WTC11 (cell line): ENCODE data around the gene ARIH2. TPM values are rescaled to one million over a fixed set of nuclear protein-coding genes. Genes with fewer than 3 reads are reported as not detected.

Source experiments
- ATAC-seq: fragments of 200-7000 bp; cut with Tn5 transposase; 2 replicates; pipeline ENCODE4 v1.10.0; 2021; ENCODE audit warnings: mild to moderate bottlenecking, moderate library complexity
- CTCF ChIA-PET: fragments of 300-600 bp; sonication (Branson Sonifier 250); formaldehyde crosslinking; loops from one replicate; lab custom pipeline; 2021; ENCODE audit warnings: antibody characterized with exemption; lab: Charles Lee
- POLR2A ChIA-PET: fragments of 350-600 bp; sonication (Branson Sonifier 250); formaldehyde crosslinking; loops from one replicate; lab custom pipeline; 2021; ENCODE audit warnings: antibody characterized with exemption; lab: Charles Lee
- DNase-seq: peaks from one replicate; pipeline ENCODE4 v3.0.0; 2021; ENCODE audit warnings: low spot score
- H3K27ac Mint-ChIP-seq: 2 replicates; pipeline ENCODE4 v1.8.0; 2021; ENCODE audit warnings: mixed read lengths
- H3K27me3 Mint-ChIP-seq: 2 replicates; pipeline ENCODE4 v1.8.0; 2021; ENCODE audit warnings: low read depth, mild to moderate bottlenecking, moderate library complexity, mixed read lengths
- H3K36me3 Mint-ChIP-seq: 2 replicates; pipeline ENCODE4 v1.8.0; 2021; ENCODE audit warnings: mixed read lengths
- H3K4me1 Mint-ChIP-seq: 2 replicates; pipeline ENCODE4 v1.8.0; 2022; ENCODE audit warnings: mixed read lengths
- H3K4me3 Mint-ChIP-seq: 2 replicates; pipeline ENCODE4 v1.8.0; 2021; ENCODE audit warnings: mild to moderate bottlenecking, moderate library complexity, mixed read lengths
- H3K9me3 Mint-ChIP-seq: 2 replicates; pipeline ENCODE4 v1.8.0; 2021; ENCODE audit warnings: mixed read lengths
- ATF3 ChIP-seq: sonication (generic); formaldehyde crosslinking; conservative IDR thresholded peaks from 2 replicates; pipeline ENCODE4 v1.8.1; 2022; ENCODE audit warnings: mild to moderate bottlenecking, missing genetic modification reagents
- CBFB ChIP-seq: sonication (generic); formaldehyde crosslinking; IDR thresholded peaks from 2 replicates; pipeline ENCODE4 v1.8.1; 2022; ENCODE audit warnings: mild to moderate bottlenecking, low read depth, missing genetic modification reagents
- ELF4 ChIP-seq: sonication (generic); formaldehyde crosslinking; IDR thresholded peaks from 2 replicates; pipeline ENCODE4 v1.8.1; 2022; ENCODE audit warnings: low read depth, mild to moderate bottlenecking, moderate library complexity, missing genetic modification reagents
- EMX1 ChIP-seq: fragments of 250-450 bp; sonication (Bioruptor Pico); IDR thresholded peaks from 2 replicates; pipeline ENCODE4 v1.8.0; 2021; ENCODE audit warnings: mild to moderate bottlenecking
- ERG ChIP-seq: fragments of 250-450 bp; sonication (Bioruptor Pico); IDR thresholded peaks from 2 replicates; pipeline ENCODE4 v1.8.0; 2021; ENCODE audit warnings: mild to moderate bottlenecking
- ETV6 ChIP-seq: sonication (generic); formaldehyde crosslinking; IDR thresholded peaks from 2 replicates; pipeline ENCODE4 v1.8.1; 2022; ENCODE audit warnings: mild to moderate bottlenecking, missing genetic modification reagents
- HMGXB4 ChIP-seq: sonication (generic); formaldehyde crosslinking; IDR thresholded peaks from 2 replicates; pipeline ENCODE4 v1.8.1; 2023; ENCODE audit warnings: mild to moderate bottlenecking, moderate library complexity, missing genetic modification reagents
- MYBL2 ChIP-seq: sonication (generic); formaldehyde crosslinking; IDR thresholded peaks from 2 replicates; pipeline ENCODE4 v1.8.1; 2023; ENCODE audit warnings: mild to moderate bottlenecking, moderate library complexity, missing genetic modification reagents
- NR2C2 ChIP-seq: sonication (generic); formaldehyde crosslinking; IDR thresholded peaks from 2 replicates; pipeline ENCODE4 v1.8.0; 2022; ENCODE audit warnings: mild to moderate bottlenecking, missing genetic modification reagents
- SOX15 ChIP-seq: fragments of 250-450 bp; sonication (Bioruptor Pico); IDR thresholded peaks from 2 replicates; pipeline ENCODE4 v1.9.0; 2021; ENCODE audit warnings: mild to moderate bottlenecking
- TCF7 ChIP-seq: sonication (generic); formaldehyde crosslinking; IDR thresholded peaks from 2 replicates; pipeline ENCODE4 v1.8.0; 2022; ENCODE audit warnings: mild to moderate bottlenecking, low read depth, missing genetic modification reagents, moderate library complexity
- TEAD1 ChIP-seq: sonication (generic); formaldehyde crosslinking; IDR thresholded peaks from 2 replicates; pipeline ENCODE4 v1.8.0; 2022; ENCODE audit warnings: mild to moderate bottlenecking, missing genetic modification reagents
- TEAD4 ChIP-seq: sonication (generic); formaldehyde crosslinking; IDR thresholded peaks from 2 replicates; pipeline ENCODE4 v1.8.0; 2022; ENCODE audit warnings: mild to moderate bottlenecking, missing genetic modification reagents
- TP53 ChIP-seq: sonication (generic); formaldehyde crosslinking; IDR thresholded peaks from 2 replicates; pipeline ENCODE4 v1.8.1; 2023; ENCODE audit warnings: mild to moderate bottlenecking, missing genetic modification reagents
- USF2 ChIP-seq: sonication (generic); formaldehyde crosslinking; IDR thresholded peaks from 2 replicates; pipeline ENCODE4 v1.8.1; 2023; ENCODE audit warnings: mild to moderate bottlenecking, missing genetic modification reagents, moderate library complexity
- ZBTB21 ChIP-seq: sonication (generic); formaldehyde crosslinking; IDR thresholded peaks from 2 replicates; pipeline ENCODE4 v1.8.1; 2023; ENCODE audit warnings: mild to moderate bottlenecking, missing genetic modification reagents, borderline replicate concordance
- ZNF138 ChIP-seq: sonication (generic); formaldehyde crosslinking; conservative IDR thresholded peaks from 2 replicates; pipeline ENCODE4 v1.8.1; 2022; ENCODE audit warnings: mild to moderate bottlenecking, moderate library complexity, missing genetic modification reagents
- ZNF532 ChIP-seq: fragments of 250-450 bp; sonication (Bioruptor Pico); IDR thresholded peaks from 2 replicates; pipeline ENCODE4 v1.9.0; 2021; ENCODE audit warnings: mild to moderate bottlenecking, borderline replicate concordance
- total RNA-seq: library from RNA; stranded (reverse); gene quantifications from 3 replicates; pipeline ENCODE4 v1.2.3, GENCODE V29; 2021
- TF ChIP-seq, protein P1 (sequence below): sonication (generic); formaldehyde crosslinking; IDR thresholded peaks from 2 replicates; pipeline ENCODE4 v1.8.1; 2023; ENCODE audit warnings: mild to moderate bottlenecking, missing genetic modification reagents
- TF ChIP-seq, protein P2 (sequence below): sonication (generic); formaldehyde crosslinking; IDR thresholded peaks from 2 replicates; pipeline ENCODE4 v1.8.1; 2022; ENCODE audit warnings: low read depth, missing genetic modification reagents, borderline replicate concordance
- TF ChIP-seq, protein P3 (sequence below): sonication (generic); formaldehyde crosslinking; IDR thresholded peaks from 2 replicates; pipeline ENCODE4 v1.8.0; 2022; ENCODE audit warnings: mild to moderate bottlenecking, missing genetic modification reagents
- TF ChIP-seq, protein P4 (sequence below): fragments of 250-450 bp; sonication (Bioruptor Pico); IDR thresholded peaks from 2 replicates; pipeline ENCODE4 v1.9.0; 2021; ENCODE audit warnings: moderate library complexity, mild to moderate bottlenecking, inconsistent platforms, borderline replicate concordance

Gene ARIH2
- total RNA-seq, 1 experiment from 2014 or later = 134 TPM

GRCh38 chr3:48990636-48991469, 72.2 kb downstream of the ARIH2 start:
- peaks cover 23% of the 10 kb centered on the region for H3K4me1 Mint-ChIP-seq
- peak overlapping the region; percentile 83 for H3K4me3 Mint-ChIP-seq
- DNase-seq = peak; percentile 43
- CTCF ChIA-PET = interaction anchor here (1.3 to 7.6 kb wide), 3 partner anchors 16 to 251 kb away, joined by 3 to 107 read pairs (median 86); partner anchors contain the start of gene WDR6
- POLR2A ChIA-PET = interaction anchor here (1.2 to 4.5 kb wide), 4 partner anchors 16 to 39 kb away, joined by 3 to 61 read pairs (median 24); partner anchors contain the start of genes DALRD3, IMPDH2, NDUFAF3 and WDR6
- peak overlapping the region; percentile 53; the same call in 1 of the 2 replicates for H3K27ac Mint-ChIP-seq
- H3K27me3 Mint-ChIP-seq = no peaks in the 10 kb centered on the region
- H3K9me3 Mint-ChIP-seq = no peaks in the 10 kb centered on the region
- peak; percentile 13 for ATAC-seq
- peaks cover 4% of the 10 kb centered on the region; the same call in 1 of the 2 replicates for H3K36me3 Mint-ChIP-seq
- no peak for TF ChIP-seq CBFB (CRISPR knock-in tag)
- no peak for TF ChIP-seq SOX15
- TF ChIP-seq, protein P1, sequence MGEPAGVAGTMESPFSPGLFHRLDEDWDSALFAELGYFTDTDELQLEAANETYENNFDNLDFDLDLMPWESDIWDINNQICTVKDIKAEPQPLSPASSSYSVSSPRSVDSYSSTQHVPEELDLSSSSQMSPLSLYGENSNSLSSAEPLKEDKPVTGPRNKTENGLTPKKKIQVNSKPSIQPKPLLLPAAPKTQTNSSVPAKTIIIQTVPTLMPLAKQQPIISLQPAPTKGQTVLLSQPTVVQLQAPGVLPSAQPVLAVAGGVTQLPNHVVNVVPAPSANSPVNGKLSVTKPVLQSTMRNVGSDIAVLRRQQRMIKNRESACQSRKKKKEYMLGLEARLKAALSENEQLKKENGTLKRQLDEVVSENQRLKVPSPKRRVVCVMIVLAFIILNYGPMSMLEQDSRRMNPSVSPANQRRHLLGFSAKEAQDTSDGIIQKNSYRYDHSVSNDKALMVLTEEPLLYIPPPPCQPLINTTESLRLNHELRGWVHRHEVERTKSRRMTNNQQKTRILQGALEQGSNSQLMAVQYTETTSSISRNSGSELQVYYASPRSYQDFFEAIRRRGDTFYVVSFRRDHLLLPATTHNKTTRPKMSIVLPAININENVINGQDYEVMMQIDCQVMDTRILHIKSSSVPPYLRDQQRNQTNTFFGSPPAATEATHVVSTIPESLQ (CRISPR knock-in tag) = no peak
- no peak for TF ChIP-seq ZNF138 (CRISPR knock-in tag)
- no peak for TF ChIP-seq ERG (CRISPR knock-in tag)
- no peak for TF ChIP-seq ATF3 (CRISPR knock-in tag)
- no peak for TF ChIP-seq TEAD4
- TF ChIP-seq TCF7 (CRISPR knock-in tag) = no peak
- no peak for TF ChIP-seq EMX1 (CRISPR knock-in tag)
- TF ChIP-seq ZNF532 (CRISPR knock-in tag) = no peak
- no peak for TF ChIP-seq ELF4 (CRISPR knock-in tag)
- peak; percentile 27; the same call in 1 of the 2 replicates for TF ChIP-seq MYBL2 (CRISPR knock-in tag)
- TF ChIP-seq, protein P2, sequence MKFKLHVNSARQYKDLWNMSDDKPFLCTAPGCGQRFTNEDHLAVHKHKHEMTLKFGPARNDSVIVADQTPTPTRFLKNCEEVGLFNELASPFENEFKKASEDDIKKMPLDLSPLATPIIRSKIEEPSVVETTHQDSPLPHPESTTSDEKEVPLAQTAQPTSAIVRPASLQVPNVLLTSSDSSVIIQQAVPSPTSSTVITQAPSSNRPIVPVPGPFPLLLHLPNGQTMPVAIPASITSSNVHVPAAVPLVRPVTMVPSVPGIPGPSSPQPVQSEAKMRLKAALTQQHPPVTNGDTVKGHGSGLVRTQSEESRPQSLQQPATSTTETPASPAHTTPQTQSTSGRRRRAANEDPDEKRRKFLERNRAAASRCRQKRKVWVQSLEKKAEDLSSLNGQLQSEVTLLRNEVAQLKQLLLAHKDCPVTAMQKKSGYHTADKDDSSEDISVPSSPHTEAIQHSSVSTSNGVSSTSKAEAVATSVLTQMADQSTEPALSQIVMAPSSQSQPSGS (CRISPR knock-in tag) = no peak
- peak; percentile 92 for TF ChIP-seq USF2
- TF ChIP-seq, protein P3, sequence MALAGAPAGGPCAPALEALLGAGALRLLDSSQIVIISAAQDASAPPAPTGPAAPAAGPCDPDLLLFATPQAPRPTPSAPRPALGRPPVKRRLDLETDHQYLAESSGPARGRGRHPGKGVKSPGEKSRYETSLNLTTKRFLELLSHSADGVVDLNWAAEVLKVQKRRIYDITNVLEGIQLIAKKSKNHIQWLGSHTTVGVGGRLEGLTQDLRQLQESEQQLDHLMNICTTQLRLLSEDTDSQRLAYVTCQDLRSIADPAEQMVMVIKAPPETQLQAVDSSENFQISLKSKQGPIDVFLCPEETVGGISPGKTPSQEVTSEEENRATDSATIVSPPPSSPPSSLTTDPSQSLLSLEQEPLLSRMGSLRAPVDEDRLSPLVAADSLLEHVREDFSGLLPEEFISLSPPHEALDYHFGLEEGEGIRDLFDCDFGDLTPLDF = 0 out of 2 replicates have a peak, but pooled peaks have one; percentile 69
- TF ChIP-seq TEAD1 (CRISPR knock-in tag) = no peak
- TF ChIP-seq TP53 = no peak
- TF ChIP-seq NR2C2 (CRISPR knock-in tag) = no peak
- TF ChIP-seq ZBTB21 (CRISPR knock-in tag) = no peak
- peak; percentile 38; the same call in 1 of the 2 replicates for TF ChIP-seq ETV6 (CRISPR knock-in tag)
- no peak for TF ChIP-seq HMGXB4 (CRISPR knock-in tag)
- TF ChIP-seq, protein P4, sequence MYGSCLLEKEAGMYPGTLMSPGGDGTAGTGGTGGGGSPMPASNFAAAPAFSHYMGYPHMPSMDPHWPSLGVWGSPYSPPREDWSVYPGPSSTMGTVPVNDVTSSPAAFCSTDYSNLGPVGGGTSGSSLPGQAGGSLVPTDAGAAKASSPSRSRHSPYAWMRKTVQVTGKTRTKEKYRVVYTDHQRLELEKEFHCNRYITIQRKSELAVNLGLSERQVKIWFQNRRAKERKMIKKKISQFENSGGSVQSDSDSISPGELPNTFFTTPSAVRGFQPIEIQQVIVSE (CRISPR knock-in tag) = no peak
